ENCODE data around the gene YIPF1. TPM values are rescaled to one million over a fixed set of nuclear protein-coding genes. Genes with fewer than 3 reads are reported as not detected.

The YIPF1 gene
- total and polyA plus RNA-seq, 10 of the 15 experiments (the other 5 are each of a cell fraction or from before 2014, with no cell fraction given), result 13.0 to 36.0 (median 20.3) TPM

- TF ChIP-seq REST (IDR thresholded peaks at IDR 0.05; ENCODE audit: low read depth, low read length), result no peak
- peak; percentile 33 for TF ChIP-seq E2F8 (IDR thresholded peaks at IDR 0.05; ENCODE audit: low read depth, partially characterized antibody)
- TF ChIP-seq BACH1 (IDR thresholded peaks at IDR 0.05; ENCODE audit: borderline replicate concordance), result no peak; the same call in none of the 2 replicates
Observed at GRCh38 chr1:53837924-53838653, 51.5 kb downstream of the YIPF1 start, which contains the start of gene NDC1 (continued).
